Left lung (tissue), 10 donors: ENCODE results near the gene HSPA1L. TPM values are rescaled to one million over a fixed set of nuclear protein-coding genes. Genes with fewer than 3 reads are reported as not detected.

ENCODE experiments used
- ATAC-seq: fragments of 200-7000 bp; cut with Tn5 transposase; one replicate; pipeline ENCODE4 v1.9.1; 2020; ENCODE audit warnings: moderate library complexity
- DNase-seq, 4 donors: peaks; one replicate each; pipeline ENCODE4 v3.0.0-alpha.2; 2013 to 2020
- H3K27ac ChIP-seq, 2 donors: fragments of 200-600 bp; sonication (generic) in 1 of 2; one replicate each; pipeline versions ENCODE4 v1.5.0 to v1.8.0; 2020 to 2021
- H3K27me3 ChIP-seq, 2 donors: fragments of 200-600 bp; sonication (generic) in 1 of 2; one replicate each; pipeline versions ENCODE4 v1.5.0 to v1.8.0; 2020 to 2021
- H3K36me3 ChIP-seq, 2 donors: fragments of 200-600 bp; sonication (generic) in 1 of 2; one replicate each; pipeline versions ENCODE4 v1.5.0 to v1.8.0; 2020 to 2021
- H3K4me1 ChIP-seq, 2 donors: fragments of 200-600 bp; one replicate each; pipeline ENCODE4 v1.8.0; 2021
- H3K4me3 ChIP-seq, 2 donors: fragments of 200-600 bp; sonication (generic) in 1 of 2; one replicate each; pipeline versions ENCODE4 v1.5.0 to v1.8.0; 2020 to 2021; ENCODE audit warnings: mild to moderate bottlenecking in 1 of 2
- H3K9me3 ChIP-seq, 2 donors: fragments of 200-600 bp; sonication (generic) in 1 of 2; one replicate each; pipeline versions ENCODE4 v1.5.0 to v1.8.0; 2020 to 2021
- CTCF ChIP-seq, 2 donors: fragments of 200-600 bp; sonication (generic) in 1 of 2; IDR thresholded peaks; one replicate each; pipeline versions ENCODE4 v1.5.0 to v1.8.0; 2021; ENCODE audit warnings: antibody characterized with exemption in 2 of 2
- intact Hi-C, 2 donors: fragments of 100-400 bp; cut with DNase I; formaldehyde crosslinking; loops; one replicate each; pipeline versions ENCODE4 v1.11.2 to v1.14.2; 2022
- polyA plus RNA-seq, 6 donors: library from polyadenylated mRNA; unstranded; fragments of 120-200 nt; gene quantifications; one replicate each; pipeline ENCODE4 v1.2.1, GENCODE V29; 2013; ENCODE audit not compliant: insufficient read length in 6 of 6
- total RNA-seq, 2 donors: library from RNA; stranded (reverse); fragmentation: NEBNext Ultra II Directional; extraction: Animal tissue kit (Norgen Biotek cat#: 25700); gene quantifications; one replicate each; pipeline ENCODE4 v1.2.1, GENCODE V29; 2021
- donor health status: DM: no; HTN: yes; CAD: no.
- donor health status: DM: no; HTN: no; CAD: no.

HSPA1L gene
- total and polyA plus RNA-seq, 8 donors = 0.99 to 4.4 (median 3.1) TPM

DNA sequence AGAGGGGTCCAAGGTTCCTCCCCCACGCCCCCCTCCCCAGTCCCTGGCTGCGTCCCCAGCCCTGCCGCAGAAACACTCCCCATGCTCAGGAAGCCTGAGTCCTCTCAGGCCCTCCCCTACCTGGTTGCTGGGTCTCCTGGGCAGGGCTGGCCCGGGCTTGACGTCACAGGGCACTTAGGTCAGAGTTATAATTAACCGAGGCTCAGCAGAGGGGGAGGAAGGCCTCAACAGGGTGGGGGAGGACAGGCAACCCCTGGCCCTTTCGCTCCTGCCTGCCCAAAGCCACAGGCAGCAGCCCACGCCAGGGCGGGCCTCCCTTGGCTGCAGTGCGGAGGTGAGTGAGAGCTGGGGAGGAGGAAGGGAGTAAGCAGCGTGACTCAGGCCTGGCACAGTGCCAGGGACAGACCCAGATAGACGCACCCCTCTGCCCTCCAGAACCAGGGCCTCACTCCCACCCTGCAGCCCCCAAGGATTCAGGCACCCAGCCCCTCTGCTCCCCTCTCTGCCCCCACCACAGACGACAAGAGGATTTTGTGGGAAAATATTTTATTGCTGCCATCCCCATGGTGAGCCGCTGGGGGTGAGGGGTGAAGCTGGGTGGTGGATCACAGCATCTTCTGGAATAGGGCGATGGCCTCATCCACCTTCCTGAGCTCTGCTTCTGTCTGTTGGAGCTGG, 38.0 kb downstream of the HSPA1L start, which contains the start of gene VWA7:
TSS of gene VWA7 (minus strand) at position 340 of the 678 bp plus-strand sequence. CDS start 549 bp downstream, outside the sequence.
- H3K4me3 ChIP-seq = peak within 1 kb of the TSS in 1 of 2 donors; percentile 3
- no peak for TF ChIP-seq CTCF (IDR thresholded peaks at IDR 0.05)
- peaks cover 7 to 24% of the 10 kb centered on the region in 2 donors for H3K4me1 ChIP-seq
- no peaks in the 10 kb centered on the region for H3K27me3 ChIP-seq
- no peaks in the 10 kb centered on the region for H3K9me3 ChIP-seq
- peaks cover 0 to 42% of the 10 kb centered on the region in 2 donors for H3K36me3 ChIP-seq
- peak within 1 kb of the TSS; percentile 44 to 53 for H3K27ac ChIP-seq
- DNase-seq = peak in 3 of 4 donors; percentile 77 to 93 (median 89)
- intact Hi-C loops = no loop called here
- ATAC-seq = peak; percentile 86

GRCh38 chr6:31776485-31776988, 38.5 kb downstream of the HSPA1L start:
- peak overlapping the region; percentile 44 to 53 for H3K27ac ChIP-seq
- DNase-seq (peak in 1 of 4 donors; percentile 65), ATAC-seq (peak; percentile 52)
- peaks cover 0 to 36% of the 10 kb centered on the region in 2 donors for H3K36me3 ChIP-seq
- H3K4me3 ChIP-seq = peak overlapping the region in 1 of 2 donors; percentile 3
- intact Hi-C loops = no loop called here
- peaks cover 7 to 24% of the 10 kb centered on the region in 2 donors for H3K4me1 ChIP-seq
- H3K27me3 ChIP-seq = no peaks in the 10 kb centered on the region
- no peak for TF ChIP-seq CTCF (IDR thresholded peaks at IDR 0.05)
- H3K9me3 ChIP-seq = no peaks in the 10 kb centered on the region

- intact Hi-C loops = no loop called here
- H3K27me3 ChIP-seq = no peaks in the 10 kb centered on the region
- no peak for ATAC-seq
- no peaks in the 10 kb centered on the region for H3K9me3 ChIP-seq
- no peak overlapping the region for H3K27ac ChIP-seq
- DNase-seq = peak in 1 of 4 donors; percentile 72
- TF ChIP-seq CTCF (IDR thresholded peaks at IDR 0.05) = no peak
- peaks cover 7 to 24% of the 10 kb centered on the region in 2 donors for H3K4me1 ChIP-seq
- H3K4me3 ChIP-seq = no peak overlapping the region
- peaks cover 0 to 30% of the 10 kb centered on the region in 2 donors for H3K36me3 ChIP-seq
Observed at GRCh38 chr6:31775633-31776484, 39.2 kb downstream of the HSPA1L start.

GRCh38 chr6:31775184-31775583, 39.9 kb downstream of the HSPA1L start:
- no peak for TF ChIP-seq CTCF (IDR thresholded peaks at IDR 0.05)
- DNase-seq (peak in 1 of 4 donors; percentile 32), ATAC-seq (no peak)
- Histone ChIP-seq H3K27me3 (no peaks in the 10 kb centered on the region), H3K9me3 (no peaks in the 10 kb centered on the region), H3K4me3 (no peak overlapping the region), H3K4me1 (peaks cover 7 to 24% of the 10 kb centered on the region in 2 donors), H3K27ac (no peak overlapping the region), H3K36me3 (peaks cover 0 to 23% of the 10 kb centered on the region in 2 donors)
- intact Hi-C loops = no loop called here

GRCh38 chr6:31771992-31772358, 43.1 kb downstream of the HSPA1L start:
- no peak overlapping the region for H3K27ac ChIP-seq
- no peaks in the 10 kb centered on the region for H3K36me3 ChIP-seq
- TF ChIP-seq CTCF (IDR thresholded peaks at IDR 0.05) = no peak
- ATAC-seq (no peak), DNase-seq (peak in 1 of 4 donors; percentile 20)
- H3K9me3 ChIP-seq = no peaks in the 10 kb centered on the region
- H3K4me1 ChIP-seq = peaks cover 7 to 42% of the 10 kb centered on the region in 2 donors
- no peaks in the 10 kb centered on the region for H3K27me3 ChIP-seq
- no peak overlapping the region for H3K4me3 ChIP-seq
- intact Hi-C loops = no loop called here
